KOPT-K1 (cell line): ENCODE measurements around the gene UBASH3B.
"Not testable (repeated sequence)": the region's sequence is repeated elsewhere in the genome, so short reads cannot be mapped to it uniquely, and the experiment has no call there.

ENCODE experiments used
- H3K27ac ChIP-seq: fragments of 200-600 bp; sonication (generic); 2 replicates; pipeline ENCODE4 v1.5.1; 2016; ENCODE audit warnings: antibody characterized with exemption, mild to moderate bottlenecking, low read depth, low read length; ENCODE audit not compliant: poor library complexity, severe bottlenecking
- H3K36me3 ChIP-seq: fragments of 200-600 bp; sonication (generic); 2 replicates; pipeline ENCODE4 v1.5.1; 2017; ENCODE audit warnings: antibody characterized with exemption, mild to moderate bottlenecking, low read length, moderate library complexity; ENCODE audit not compliant: insufficient read depth
- H3K9me3 ChIP-seq: fragments of 200-600 bp; sonication (generic); 2 replicates; pipeline ENCODE4 v1.5.1; 2017; ENCODE audit warnings: antibody characterized with exemption, low read length, mild to moderate bottlenecking; ENCODE audit not compliant: insufficient read depth, poor library complexity, severe bottlenecking

Gene UBASH3B

DNA sequence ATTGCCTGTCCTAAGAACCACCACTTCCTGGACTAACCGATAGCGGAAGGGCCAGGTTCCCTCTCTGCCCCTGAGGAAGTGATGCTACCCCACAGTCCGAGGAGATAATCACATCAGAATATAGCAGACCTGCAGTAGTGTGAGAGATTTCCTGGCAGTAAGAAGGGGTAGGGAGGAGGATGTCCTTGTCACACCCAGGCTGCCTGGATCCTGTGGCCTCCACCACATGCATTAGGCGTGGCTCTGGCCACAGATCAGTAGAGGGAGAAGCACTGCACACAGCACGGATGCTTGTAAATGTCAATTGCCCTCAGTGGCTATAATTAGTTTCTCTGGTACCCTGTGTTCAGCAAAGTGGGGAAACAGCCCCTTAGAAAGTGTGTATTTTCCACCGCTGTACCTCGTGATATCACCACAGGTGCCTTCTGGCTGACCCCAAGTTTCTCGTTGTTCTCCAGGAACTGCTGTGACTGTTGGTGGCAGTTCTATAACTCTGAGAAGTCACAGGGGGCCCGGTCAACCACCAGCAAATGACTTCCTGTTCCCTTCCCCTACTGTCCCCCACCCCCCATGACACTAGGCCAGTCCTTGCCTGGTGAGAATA is 61.8 kb downstream of the UBASH3B start:
- Histone ChIP-seq H3K36me3 (peaks cover 15% of the 10 kb centered on the region), H3K9me3 (no peaks in the 10 kb centered on the region), H3K27ac (peak overlapping the region; percentile 99)

DNA sequence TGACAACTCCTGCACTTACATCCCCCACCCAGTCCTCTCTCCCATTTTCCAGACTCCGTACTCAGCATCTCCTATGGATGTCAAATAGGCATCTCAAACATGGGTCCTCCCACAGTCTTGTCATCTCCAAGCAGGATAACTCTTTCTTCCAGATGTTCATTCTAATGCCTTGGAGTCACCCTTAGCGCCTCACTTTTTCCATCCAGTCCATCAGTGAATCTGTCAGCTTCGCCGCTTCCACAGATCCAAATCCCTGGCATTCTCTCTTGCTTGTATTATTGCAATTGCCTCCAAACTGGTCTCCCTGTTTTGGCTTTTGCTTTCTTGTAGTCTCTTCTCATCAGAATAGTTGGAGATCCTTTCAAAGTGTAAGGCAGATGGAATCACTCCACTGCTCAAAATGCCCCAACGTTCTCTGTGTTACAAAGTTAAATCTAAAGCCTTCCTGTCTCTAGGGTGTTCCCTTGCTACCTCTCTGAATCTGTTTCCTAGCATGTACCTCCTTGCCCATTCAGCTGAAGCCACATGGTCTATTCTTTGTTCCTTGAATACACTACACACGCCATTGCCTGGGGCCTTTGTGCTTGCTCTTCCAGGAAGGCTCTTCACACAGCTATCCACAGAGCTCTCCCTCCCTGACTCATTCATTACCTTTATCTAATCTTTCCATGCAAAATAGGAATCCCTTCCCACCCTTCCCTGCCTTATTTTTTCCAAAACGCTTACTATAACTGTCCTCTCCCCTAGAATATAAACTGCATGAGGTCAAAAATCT is 64.8 kb downstream of the UBASH3B start:
- H3K27ac ChIP-seq: peak overlapping the region; percentile 99
- H3K36me3 ChIP-seq: no peaks in the 10 kb centered on the region
- no peaks in the 10 kb centered on the region for H3K9me3 ChIP-seq

DNA sequence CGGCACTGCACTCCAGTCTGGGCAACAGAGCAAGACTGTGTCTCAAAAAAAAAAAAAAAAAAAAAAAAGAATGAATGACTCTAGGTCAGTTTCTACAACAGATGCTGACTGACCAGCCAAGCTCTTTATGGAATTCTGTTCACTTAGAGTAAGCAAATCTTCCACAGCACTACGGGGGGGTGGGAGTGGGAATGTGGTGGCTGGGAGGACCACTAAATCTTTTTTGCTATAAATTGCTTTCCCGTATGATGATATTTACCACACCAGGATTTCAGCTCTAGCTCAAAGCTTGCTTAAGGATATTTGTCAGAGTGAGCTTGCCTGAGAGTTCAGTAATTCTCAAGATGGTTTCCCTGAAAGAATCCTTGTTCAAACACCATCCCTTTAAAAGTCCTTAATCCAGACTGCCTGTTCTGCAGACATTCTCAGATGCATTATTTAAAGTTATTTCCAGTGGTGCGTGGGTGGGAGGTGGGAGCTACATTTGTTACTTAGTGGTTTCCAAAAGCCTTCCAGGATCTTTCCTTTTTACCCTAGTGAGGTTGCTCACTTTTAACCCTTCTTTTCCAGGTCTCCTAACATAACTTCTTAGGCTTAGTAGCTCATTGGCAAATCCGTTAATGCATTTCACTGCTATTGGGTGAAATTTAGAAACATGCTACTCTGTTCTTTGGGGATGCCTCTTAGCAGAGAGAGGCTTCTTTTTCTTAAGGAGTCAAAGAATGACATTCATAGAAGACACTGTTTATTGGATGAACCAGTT is 65.9 kb downstream of the UBASH3B start:
- H3K27ac ChIP-seq: peak overlapping the region; percentile 99
- no peaks in the 10 kb centered on the region for H3K9me3 ChIP-seq
- no peaks in the 10 kb centered on the region for H3K36me3 ChIP-seq

DNA sequence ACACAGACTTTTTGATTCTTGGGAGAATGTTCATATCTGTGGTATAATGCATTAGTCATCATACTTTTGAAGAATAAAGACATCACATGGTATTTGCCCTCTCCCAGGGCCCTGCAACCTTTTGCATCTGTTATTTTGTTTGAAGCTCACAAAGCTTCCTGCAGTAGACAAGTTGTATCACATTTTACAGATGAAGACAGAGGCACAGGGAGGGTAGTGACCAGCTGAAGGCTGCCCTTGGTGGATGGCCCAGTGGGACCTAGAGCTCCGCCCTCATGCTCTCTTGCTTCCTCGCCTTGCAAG is 66.4 kb downstream of the UBASH3B start:
- H3K27ac ChIP-seq: peak overlapping the region; percentile 99
- H3K9me3 ChIP-seq: no peaks in the 10 kb centered on the region
- H3K36me3 ChIP-seq: no peaks in the 10 kb centered on the region

DNA sequence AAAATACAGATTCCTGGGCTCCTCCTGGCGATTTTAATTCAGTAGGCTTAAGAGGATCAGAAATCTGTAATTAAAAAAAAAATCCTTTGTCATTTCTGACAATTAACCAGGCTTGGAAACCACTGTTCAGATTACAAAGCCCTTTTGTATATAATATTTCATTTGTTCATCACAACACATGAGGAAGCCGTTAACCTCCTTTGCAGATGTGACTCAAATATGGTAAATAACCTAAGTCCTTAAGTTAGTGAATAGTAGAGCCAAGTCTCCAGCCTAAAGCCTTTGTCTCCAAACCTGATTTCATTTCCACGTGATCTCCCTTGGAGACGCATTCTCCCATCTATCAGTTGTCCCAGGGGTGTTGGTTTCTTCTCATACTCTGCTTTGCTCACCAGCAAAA is 67.6 kb downstream of the UBASH3B start:
- Histone ChIP-seq H3K36me3 (no peaks in the 10 kb centered on the region), H3K27ac (peak overlapping the region; percentile 99), H3K9me3 (no peaks in the 10 kb centered on the region)

DNA sequence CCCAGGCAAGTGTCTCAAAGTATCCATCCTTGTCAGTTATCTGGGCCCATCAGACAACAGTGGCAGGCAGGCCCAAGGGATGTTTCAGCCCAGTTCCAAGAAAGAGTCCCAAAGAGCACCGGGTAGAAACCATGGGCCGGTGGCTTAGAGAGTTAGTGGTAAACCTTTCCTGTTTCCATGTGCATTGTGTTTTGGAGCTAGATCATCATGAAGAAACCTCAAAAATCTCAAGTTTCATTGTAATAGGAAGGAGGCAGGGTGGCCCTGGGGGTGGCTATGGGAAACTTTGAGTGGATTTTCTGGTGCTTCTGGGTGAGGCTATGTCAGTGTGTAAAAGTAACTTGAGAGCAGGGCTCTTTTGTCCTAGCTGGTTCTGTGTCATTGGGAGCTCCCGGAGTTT is 68.1 kb downstream of the UBASH3B start:
- peak overlapping the region; percentile 99 for H3K27ac ChIP-seq
- no peaks in the 10 kb centered on the region for H3K9me3 ChIP-seq
- H3K36me3 ChIP-seq: no peaks in the 10 kb centered on the region

DNA sequence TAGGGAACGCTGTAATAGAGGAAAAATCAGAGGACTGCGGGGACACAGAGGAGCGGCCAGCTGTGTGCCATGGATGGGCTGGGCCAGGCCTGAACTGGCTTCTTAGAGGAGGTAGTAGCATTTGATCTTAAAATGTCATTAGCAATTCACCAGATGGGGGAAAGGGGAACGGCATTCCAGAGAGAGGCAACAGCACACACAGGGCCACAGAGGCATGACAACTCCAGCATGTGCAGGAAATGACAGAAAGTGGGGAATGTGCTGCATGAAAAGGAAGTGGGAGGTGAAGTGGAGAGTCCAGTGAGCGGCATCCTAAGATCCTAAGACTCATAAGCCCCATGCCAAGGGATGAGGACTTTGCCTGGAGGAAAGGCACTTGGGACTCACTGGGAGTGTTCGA is 69.0 kb downstream of the UBASH3B start:
- Histone ChIP-seq H3K36me3 (no peaks in the 10 kb centered on the region), H3K27ac (peak overlapping the region; percentile 99), H3K9me3 (no peaks in the 10 kb centered on the region)

DNA sequence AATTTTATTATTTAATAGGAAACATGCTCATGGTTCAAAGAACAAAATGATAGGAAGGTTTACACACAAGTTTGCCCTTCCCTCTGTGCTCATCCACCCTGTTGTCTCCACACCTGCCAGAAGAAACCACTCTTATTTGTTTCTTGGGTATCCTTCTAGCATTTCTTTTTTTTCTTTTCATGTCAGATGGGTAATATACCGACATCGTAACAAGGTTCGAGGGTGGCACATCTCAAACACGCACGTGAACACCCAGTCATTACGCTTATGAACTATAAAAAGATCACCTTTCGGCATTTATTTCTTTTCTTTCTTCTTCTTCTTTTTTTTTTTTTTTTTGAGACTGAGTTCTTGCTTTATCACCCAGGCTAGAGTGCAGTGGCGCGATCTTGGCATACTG is 70.5 kb downstream of the UBASH3B start:
- H3K36me3 ChIP-seq: no peaks in the 10 kb centered on the region
- no peaks in the 10 kb centered on the region for H3K9me3 ChIP-seq
- peak overlapping the region; percentile 99 for H3K27ac ChIP-seq

DNA sequence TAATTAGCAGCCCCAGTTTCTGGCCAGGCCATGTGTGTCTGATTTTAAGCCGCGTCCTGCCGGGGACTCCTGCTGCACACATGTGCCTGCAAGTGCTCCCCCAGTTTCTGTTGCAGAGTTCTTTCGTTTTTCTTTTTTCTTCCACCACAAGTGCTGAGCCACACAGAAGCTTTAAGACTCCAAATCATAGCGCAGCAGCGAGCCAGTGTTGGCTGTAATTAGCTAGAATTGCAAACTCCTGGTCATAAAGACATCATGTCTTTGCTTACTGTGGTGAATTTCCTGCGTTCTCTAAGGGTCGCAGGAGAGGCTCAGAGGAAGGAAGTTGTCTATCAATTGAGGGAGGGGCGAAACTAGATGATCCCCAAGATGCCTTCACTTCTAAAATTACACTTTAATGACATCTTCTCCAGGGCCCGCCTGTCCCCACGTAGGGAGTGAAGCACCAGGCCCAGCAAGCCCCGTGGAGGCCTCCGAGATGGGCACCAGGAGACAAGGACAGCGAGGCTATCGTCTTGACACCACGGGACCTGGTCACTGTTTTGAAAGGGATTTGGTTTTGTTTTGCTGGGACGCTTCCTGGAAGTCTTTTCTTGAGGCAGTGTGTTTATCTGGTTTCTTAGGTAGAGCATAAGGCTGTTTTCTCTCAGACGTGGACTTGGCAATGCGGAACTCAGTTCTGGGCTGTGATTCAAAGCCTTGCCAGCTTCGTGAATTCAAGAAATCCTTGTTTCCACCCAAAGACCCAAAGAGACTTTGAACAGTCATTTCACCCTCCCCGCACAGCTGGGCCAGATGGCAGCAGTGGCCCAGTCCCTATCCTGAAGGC is 71.8 kb downstream of the UBASH3B start:
- peaks cover 9% of the 10 kb centered on the region for H3K36me3 ChIP-seq
- H3K27ac ChIP-seq: peak overlapping the region; percentile 99
- H3K9me3 ChIP-seq: no peaks in the 10 kb centered on the region

DNA sequence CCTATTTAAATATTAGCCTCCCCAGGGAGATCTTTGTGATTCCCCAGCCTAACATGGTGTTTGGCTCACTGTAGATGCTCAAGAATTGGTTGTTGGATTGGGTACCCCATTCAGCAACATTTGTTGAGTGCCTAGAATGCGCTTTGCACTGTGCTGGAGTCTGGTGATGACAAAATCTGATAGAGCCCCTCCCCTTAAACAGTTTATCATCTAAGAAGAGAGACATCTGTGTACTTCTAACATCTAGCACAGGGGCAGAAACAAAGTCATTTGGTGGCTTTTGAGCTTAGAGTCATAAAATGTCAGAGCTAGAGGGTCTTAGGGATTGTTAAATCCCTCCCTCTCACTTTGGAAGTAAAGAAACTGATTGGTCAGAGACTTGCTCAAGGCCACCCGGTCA is 73.0 kb downstream of the UBASH3B start:
- peak overlapping the region; percentile 99 for H3K27ac ChIP-seq
- peaks cover 9% of the 10 kb centered on the region for H3K36me3 ChIP-seq

DNA sequence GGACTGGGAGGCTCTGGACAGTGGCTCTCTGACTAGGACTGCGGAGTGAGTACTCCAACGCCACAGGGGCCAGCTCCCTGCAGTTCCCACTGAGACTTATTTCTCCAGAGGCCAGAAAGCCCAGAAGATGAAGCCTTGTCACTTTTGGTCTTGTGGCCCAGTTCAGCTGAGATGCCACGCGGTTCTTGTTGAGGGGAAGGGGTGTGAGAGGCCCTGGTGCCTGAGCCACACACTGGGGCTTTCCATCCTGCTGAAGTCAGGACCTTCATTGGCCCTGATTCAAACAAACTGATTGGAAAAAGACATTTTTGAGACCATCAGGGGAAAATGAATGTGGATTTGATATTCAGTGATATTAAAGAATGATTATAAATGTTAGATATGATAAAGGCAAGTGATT is 73.6 kb downstream of the UBASH3B start:
- H3K9me3 ChIP-seq: no peaks in the 10 kb centered on the region
- peaks cover 9% of the 10 kb centered on the region for H3K36me3 ChIP-seq
- H3K27ac ChIP-seq: peak overlapping the region; percentile 99

More for the DNA sequence above, 73.0 kb downstream of the UBASH3B start:
- no peaks in the 10 kb centered on the region for H3K9me3 ChIP-seq

DNA sequence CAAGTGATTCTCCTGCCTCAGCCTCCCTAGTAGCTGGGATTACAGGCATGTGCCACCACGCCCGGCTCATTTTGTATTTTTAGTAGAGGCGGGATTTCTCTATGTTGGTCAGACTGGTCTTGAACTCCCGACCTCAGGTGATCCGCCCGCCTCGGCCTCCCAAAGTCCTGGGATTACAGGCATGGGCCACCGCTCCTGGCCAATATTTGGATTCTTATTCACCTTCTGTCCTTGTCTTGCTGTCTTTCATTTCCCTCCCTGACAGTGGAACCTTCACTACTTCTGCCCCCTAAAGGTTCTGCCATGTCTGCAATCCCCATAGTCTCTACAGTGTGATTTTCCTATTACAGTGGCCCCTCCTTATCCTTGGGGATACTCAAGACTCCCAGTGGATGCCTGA is 75.2 kb downstream of the UBASH3B start:
- H3K9me3 ChIP-seq, H3K36me3 ChIP-seq: not testable (repeated sequence)
- peak overlapping the region; percentile 71 for H3K27ac ChIP-seq

DNA sequence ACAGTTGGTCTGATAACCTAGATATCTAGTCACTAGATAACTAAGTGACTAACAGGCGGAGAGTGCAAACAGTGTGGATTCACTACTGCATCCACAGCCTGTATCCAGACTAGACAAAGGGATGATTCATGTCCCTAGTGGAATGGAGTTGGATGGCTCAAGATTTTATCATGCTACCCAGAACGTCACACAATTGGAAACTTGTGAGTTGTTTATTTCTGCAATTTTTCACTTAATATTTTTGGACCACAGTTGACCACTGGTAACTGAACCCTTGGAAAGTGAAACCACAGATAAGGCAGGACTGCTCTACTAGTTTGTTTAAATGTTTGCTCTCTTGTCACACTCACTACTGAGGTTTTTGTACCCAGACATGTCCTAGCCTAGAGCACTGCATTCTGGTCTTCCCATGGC is 76.0 kb downstream of the UBASH3B start:
- H3K27ac ChIP-seq: peak overlapping the region; percentile 71
- no peaks in the 10 kb centered on the region for H3K9me3 ChIP-seq
- H3K36me3 ChIP-seq: peaks cover 9% of the 10 kb centered on the region

DNA sequence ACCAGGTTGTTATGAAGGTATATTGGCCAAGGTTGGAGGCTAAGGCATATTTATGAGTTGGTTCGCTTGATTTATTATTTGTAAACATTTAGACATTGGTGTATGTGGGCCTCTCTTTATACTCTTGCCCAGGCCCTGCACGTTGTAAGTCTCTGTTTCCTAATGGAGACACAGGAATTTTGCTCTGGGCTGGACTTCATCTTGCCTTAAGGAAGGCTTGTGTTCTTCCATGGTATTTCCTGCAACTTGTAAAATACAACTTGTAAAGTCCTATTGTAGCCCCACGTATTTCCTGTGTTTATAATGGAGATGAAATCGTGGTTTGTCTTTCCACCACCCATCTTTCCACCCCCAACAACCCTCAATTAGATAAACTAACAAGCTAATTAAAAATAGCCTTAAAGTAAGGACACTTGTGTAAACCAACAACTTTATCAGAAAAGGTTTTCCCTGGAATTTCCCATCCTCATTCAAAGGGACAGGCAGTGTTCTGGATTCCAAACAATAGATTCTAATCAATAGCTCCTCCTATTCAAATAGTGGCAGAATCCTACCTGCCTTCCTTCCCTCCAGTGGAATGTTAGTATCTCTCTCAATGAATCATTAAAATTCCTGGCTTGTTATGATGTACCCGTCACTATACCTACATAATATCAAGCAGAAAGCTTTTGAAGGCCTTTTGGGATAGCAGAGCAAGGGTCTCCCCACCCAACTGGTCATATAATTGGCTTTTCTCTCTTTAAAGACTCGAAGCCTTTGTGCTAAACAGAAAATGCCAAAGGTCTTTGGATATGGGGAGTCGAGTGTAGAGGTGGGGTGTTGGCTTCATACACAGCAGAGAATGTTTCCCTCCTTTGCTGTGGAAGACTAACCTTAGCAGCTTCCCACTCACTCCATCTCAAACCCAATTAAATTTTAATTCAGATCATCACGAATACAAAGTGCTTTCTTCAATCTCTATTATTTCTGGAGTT is 77.1 kb downstream of the UBASH3B start:
- H3K9me3 ChIP-seq: no peaks in the 10 kb centered on the region
- peaks cover 9% of the 10 kb centered on the region for H3K36me3 ChIP-seq
- peak overlapping the region; percentile 71 for H3K27ac ChIP-seq
